ENCODE data around the gene SPOP. TPM values are rescaled to one million over a fixed set of nuclear protein-coding genes. Genes with fewer than 3 reads are reported as not detected.
A peak's percentile ranks its signal among the peaks of the same experiment; 100 is the strongest.

The SPOP gene
- total RNA-seq, 4 donors from 2014 or later: 75.6 to 352 (median 95.3) TPM

- Histone ChIP-seq H3K4me1 (peaks cover 0 to 42% (median 10%) of the 10 kb centered on the region in 4 donors), H3K27ac (peak overlapping the region; percentile 77 to 88 (median 84)), H3K4me3 (no peak overlapping the region), H3K9me3 (no peaks in the 10 kb centered on the region), H3K36me3 (no peaks in the 10 kb centered on the region), H3K27me3 (no peaks in the 10 kb centered on the region)
- TF ChIP-seq POLR2A (IDR thresholded peaks at IDR 0.05): peak; percentile 4
- no peak for TF ChIP-seq CTCF (IDR thresholded peaks at IDR 0.05)
- 62 to 69% methylated on average over 6 to 8 of the region's 8 CpGs for WGBS, 2 donors (ENCODE audit: low coverage in 1 of 2)
- intact Hi-C loops (cut with DNase I; ENCODE audit: low total_unique reads): loop anchor here (5.0 kb wide), 1 partner anchor 44 kb away; no protein-coding TSS in a partner anchor
- in situ Hi-C loops (cut with MboI; ENCODE audit: low pct_ligation_motif_present in 1 of 4, low pct_unique_long_range_greater_than_20kb in 1 of 4, low sequenced_read_pairs in 3 of 4): loop anchor here in 1 of 4 donors (10.0 kb wide), 1 partner anchor 117 kb away; the partner anchor contains the start of gene NXPH3
- DNase-seq: no peak
These were observed 13.8 kb upstream of the SPOP start for GRCh38 chr17:49691677-49692191.

- DNase-seq: peak; percentile 25
- H3K27ac ChIP-seq: peak overlapping the region; percentile 77 to 88 (median 84)
- TF ChIP-seq POLR2A (IDR thresholded peaks at IDR 0.05) (no peak), EP300 (IDR thresholded peaks at IDR 0.05; ENCODE audit: low read depth) (peak; percentile 88), CTCF (IDR thresholded peaks at IDR 0.05) (no peak), POLR2AphosphoS5 (IDR thresholded peaks at IDR 0.05) (peak; percentile 80 to 87 (median 83))
- in situ Hi-C loops (cut with MboI; ENCODE audit: low pct_ligation_motif_present in 1 of 4, low pct_unique_long_range_greater_than_20kb in 1 of 4, low sequenced_read_pairs in 3 of 4): loop anchor here in 1 of 4 donors (10.0 kb wide), 1 partner anchor 116 kb away; the partner anchor contains the start of gene NXPH3
- no peaks in the 10 kb centered on the region for H3K36me3 ChIP-seq
- no peaks in the 10 kb centered on the region for H3K27me3 ChIP-seq
- WGBS, 2 donors (ENCODE audit: low coverage in 1 of 2): 47 to 70% methylated on average over 3 to 9 of the region's 9 CpGs
- H3K4me1 ChIP-seq: peaks cover 0 to 42% (median 10%) of the 10 kb centered on the region in 4 donors
- intact Hi-C loops (cut with DNase I; ENCODE audit: low total_unique reads): loop anchor here (5.0 kb wide), 1 partner anchor 44 kb away; no protein-coding TSS in a partner anchor
- no peaks in the 10 kb centered on the region for H3K9me3 ChIP-seq
- no peak overlapping the region for H3K4me3 ChIP-seq
These were observed 13.3 kb upstream of the SPOP start for GRCh38 chr17:49691086-49691676.

GRCh38 chr17:49690256-49690655 lies 12.4 kb upstream of the SPOP start:
- no peak overlapping the region for H3K4me3 ChIP-seq
- H3K36me3 ChIP-seq: no peaks in the 10 kb centered on the region
- peaks cover 0 to 40% (median 9%) of the 10 kb centered on the region in 4 donors for H3K4me1 ChIP-seq
- peak overlapping the region; percentile 75 to 88 (median 81) for H3K27ac ChIP-seq
- WGBS, 2 donors (ENCODE audit: low coverage in 1 of 2): 39 to 65% methylated on average over 2 of the region's 2 CpGs
- TF ChIP-seq EP300 (IDR thresholded peaks at IDR 0.05; ENCODE audit: low read depth) (no peak), POLR2A (IDR thresholded peaks at IDR 0.05) (no peak), POLR2AphosphoS5 (IDR thresholded peaks at IDR 0.05) (no peak), CTCF (IDR thresholded peaks at IDR 0.05) (no peak)
- H3K9me3 ChIP-seq: no peaks in the 10 kb centered on the region
- in situ Hi-C loops (cut with MboI; ENCODE audit: low pct_ligation_motif_present in 1 of 4, low pct_unique_long_range_greater_than_20kb in 1 of 4, low sequenced_read_pairs in 3 of 4) (loop anchor here in 1 of 4 donors (10.0 kb wide), 1 partner anchor 115 kb away; the partner anchor contains the start of gene NXPH3), intact Hi-C loops (cut with DNase I; ENCODE audit: low total_unique reads) (loop anchor here (5.0 kb wide), 1 partner anchor 43 kb away; no protein-coding TSS in a partner anchor)
- no peak for DNase-seq
- H3K27me3 ChIP-seq: no peaks in the 10 kb centered on the region

GRCh38 chr17:49688848-49689247 lies 11.0 kb upstream of the SPOP start:
- Histone ChIP-seq H3K36me3 (no peaks in the 10 kb centered on the region), H3K27me3 (no peaks in the 10 kb centered on the region), H3K4me3 (no peak overlapping the region), H3K4me1 (peaks cover 0 to 34% (median 4%) of the 10 kb centered on the region in 4 donors), H3K27ac (peak overlapping the region; percentile 75 to 88 (median 81)), H3K9me3 (no peaks in the 10 kb centered on the region)
- in situ Hi-C loops (cut with MboI; ENCODE audit: low pct_ligation_motif_present in 1 of 4, low pct_unique_long_range_greater_than_20kb in 1 of 4, low sequenced_read_pairs in 3 of 4) (no loop called here), intact Hi-C loops (cut with DNase I; ENCODE audit: low total_unique reads) (no loop called here)
- no peak for TF ChIP-seq CTCF (IDR thresholded peaks at IDR 0.05)
- TF ChIP-seq POLR2A (IDR thresholded peaks at IDR 0.05): no peak
- TF ChIP-seq EP300 (IDR thresholded peaks at IDR 0.05; ENCODE audit: low read depth): no peak
- no peak for TF ChIP-seq POLR2AphosphoS5 (IDR thresholded peaks at IDR 0.05)
- DNase-seq: no peak
- WGBS, 2 donors (ENCODE audit: low coverage in 1 of 2): 94 to 100% methylated on average over 3 to 4 of the region's 4 CpGs
